Measurements from ENCODE around the gene IL22. TPM values are rescaled to one million over a fixed set of nuclear protein-coding genes. Genes with fewer than 3 reads are reported as not detected.

Gene IL22
- total RNA-seq, 1 experiment from 2014 or later, result not detected

DNA sequence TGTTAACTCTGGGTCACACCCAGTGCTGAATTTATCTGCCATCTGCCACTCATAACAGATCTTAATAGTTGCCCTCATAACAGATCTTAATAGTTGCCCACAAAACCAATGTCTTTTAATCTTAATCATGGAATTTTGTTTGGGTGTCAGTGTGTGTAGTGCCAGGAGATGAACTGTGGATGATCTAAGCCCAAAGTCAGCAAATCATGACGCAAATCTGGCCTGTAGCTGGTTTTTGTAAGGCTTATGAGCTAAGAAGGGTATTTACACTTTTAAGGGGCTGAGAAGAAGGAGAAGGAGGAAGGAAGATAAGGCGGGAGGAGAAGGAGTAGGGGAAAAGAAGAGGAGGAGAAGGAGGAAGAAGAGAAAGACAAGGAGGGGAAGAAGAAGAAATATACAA is 17.8 kb downstream of the IL22 start:
- WGBS (ENCODE audit: extremely low coverage, insufficient read length, low lambda C conversion rate), result no CpG with 5 or more reads among the region's 2 CpGs
- Histone ChIP-seq H2AFZ (ENCODE audit: low read length) (no peak overlapping the region), H3T11ph (ENCODE audit: low read length) (no peak overlapping the region), H2BK15ac (ENCODE audit: low read depth, low read length) (no peak overlapping the region), H3K56ac (ENCODE audit: insufficient read length, low read depth, low read length) (no peak overlapping the region), H3K4me2 (ENCODE audit: insufficient read depth, insufficient read length, low read length) (no peak overlapping the region), H3K79me2 (ENCODE audit: insufficient read depth, low read length) (no peaks in the 10 kb centered on the region), H3K14ac (ENCODE audit: insufficient read depth, low read length) (no peak overlapping the region), H3K23me2 (ENCODE audit: insufficient read length, low read depth, low read length, poor library complexity, severe bottlenecking) (no peaks in the 10 kb centered on the region), H3K79me1 (ENCODE audit: insufficient read depth, low read depth, low read length, poor library complexity, severe bottlenecking) (no peaks in the 10 kb centered on the region), H3K23ac (ENCODE audit: insufficient read length, low read depth, low read length) (no peak overlapping the region), H4K91ac (ENCODE audit: insufficient read length, low read depth, low read length) (no peak overlapping the region), H4K5ac (ENCODE audit: insufficient read length, low read depth, low read length) (no peak overlapping the region), H3K9ac (ENCODE audit: extremely low read depth, insufficient read length, low read length) (no peak overlapping the region), H3K18ac (ENCODE audit: insufficient read length, low read depth, low read length) (no peak overlapping the region), H3K27ac (ENCODE audit: insufficient read length, low read depth, low read length) (no peak overlapping the region), H3K4ac (ENCODE audit: low read depth, low read length) (no peak overlapping the region), H2BK5ac (ENCODE audit: insufficient read length, low read length) (no peak overlapping the region), H3K4me1 (ENCODE audit: insufficient read depth, low read length) (no peaks in the 10 kb centered on the region), H2BK12ac (ENCODE audit: insufficient read length, low read depth, low read length) (no peak overlapping the region), H4K8ac (replicated peaks; ENCODE audit: insufficient read length, low read depth, low read length) (no peak overlapping the region), H2BK120ac (ENCODE audit: low read depth, low read length, poor library complexity, severe bottlenecking) (no peak overlapping the region), H4K20me1 (ENCODE audit: control insufficient read depth, insufficient read depth, insufficient read length) (no peaks in the 10 kb centered on the region), H2AK5ac (ENCODE audit: insufficient read length, low read length) (no peak overlapping the region), H3K9me3 (ENCODE audit: control insufficient read depth, low read depth, low read length) (no peaks in the 10 kb centered on the region), H2BK20ac (ENCODE audit: low read depth, low read length, poor library complexity, severe bottlenecking) (no peak overlapping the region), H3K27me3 (ENCODE audit: insufficient read depth, low read length) (no peaks in the 10 kb centered on the region)
- Mint-ChIP-seq H3K27me3 (ENCODE audit: low read depth) (no peaks in the 10 kb centered on the region), H3K27ac (0 out of 7 replicates have a peak overlapping the region, but pooled peaks of 1 of the 3 experiments have one; percentile 10), H3K9me3 (no peaks in the 10 kb centered on the region; a peak in 1 of 5 replicates), H3K4me3 (no peak overlapping the region), H3K36me3 (ENCODE audit: insufficient read depth in 1 of 3, low read depth in 3 of 3) (no peaks in the 10 kb centered on the region), H3K4me1 (peaks cover 7% of the 10 kb centered on the region in 2 experiments; a peak in 3 of 4 replicates)
- no peak for DNase-seq
- TF ChIP-seq, protein P1, sequence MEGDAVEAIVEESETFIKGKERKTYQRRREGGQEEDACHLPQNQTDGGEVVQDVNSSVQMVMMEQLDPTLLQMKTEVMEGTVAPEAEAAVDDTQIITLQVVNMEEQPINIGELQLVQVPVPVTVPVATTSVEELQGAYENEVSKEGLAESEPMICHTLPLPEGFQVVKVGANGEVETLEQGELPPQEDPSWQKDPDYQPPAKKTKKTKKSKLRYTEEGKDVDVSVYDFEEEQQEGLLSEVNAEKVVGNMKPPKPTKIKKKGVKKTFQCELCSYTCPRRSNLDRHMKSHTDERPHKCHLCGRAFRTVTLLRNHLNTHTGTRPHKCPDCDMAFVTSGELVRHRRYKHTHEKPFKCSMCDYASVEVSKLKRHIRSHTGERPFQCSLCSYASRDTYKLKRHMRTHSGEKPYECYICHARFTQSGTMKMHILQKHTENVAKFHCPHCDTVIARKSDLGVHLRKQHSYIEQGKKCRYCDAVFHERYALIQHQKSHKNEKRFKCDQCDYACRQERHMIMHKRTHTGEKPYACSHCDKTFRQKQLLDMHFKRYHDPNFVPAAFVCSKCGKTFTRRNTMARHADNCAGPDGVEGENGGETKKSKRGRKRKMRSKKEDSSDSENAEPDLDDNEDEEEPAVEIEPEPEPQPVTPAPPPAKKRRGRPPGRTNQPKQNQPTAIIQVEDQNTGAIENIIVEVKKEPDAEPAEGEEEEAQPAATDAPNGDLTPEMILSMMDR (conservative IDR thresholded peaks at IDR 0.05), result no peak
